GM12878 (cell line): Measurements from ENCODE around the gene SLC13A2.
"Not testable (repeated sequence)": the region's sequence is repeated elsewhere in the genome, so short reads cannot be mapped to it uniquely, and the experiment has no call there.

Experiments
- EZH2 ChIP-seq: IDR thresholded peaks from 2 replicates; pipeline ENCODE4 v1.6.1; 2012; ENCODE audit warnings: low read depth, mild to moderate bottlenecking, control low read depth, inconsistent platforms, low read length, borderline replicate concordance; ENCODE audit not compliant: control insufficient read depth
- KAT2A ChIP-seq: conservative IDR thresholded peaks from 2 replicates; pipeline ENCODE4 v1.6.1; 2011; ENCODE audit warnings: low read depth, low read length; ENCODE audit not compliant: control insufficient read depth
- MYC ChIP-seq: IDR thresholded peaks from 2 replicates; pipeline ENCODE4 v1.6.1; 2011; ENCODE audit warnings: mild to moderate bottlenecking, low read length, moderate library complexity, inconsistent platforms; ENCODE audit not compliant: insufficient read depth, insufficient replicate concordance, insufficient read length, severe bottlenecking
- POLR2A ChIP-seq: IDR thresholded peaks from 2 replicates; pipeline ENCODE4 v1.6.1; 2011; ENCODE audit warnings: low read depth, mild to moderate bottlenecking, low read length
- RAD21 ChIP-seq: IDR thresholded peaks from 2 replicates; pipeline ENCODE4 v1.6.1; 2011; ENCODE audit warnings: mild to moderate bottlenecking, low read depth, low read length, moderate library complexity; ENCODE audit not compliant: insufficient read depth
- SP1 ChIP-seq: IDR thresholded peaks from one replicate; pipeline ENCODE4 v1.6.1; 2011; ENCODE audit warnings: low read depth, low read length
- STAT1 ChIP-seq: fragments of 450-650 bp; conservative IDR thresholded peaks from 2 replicates; pipeline ENCODE4 v1.6.1; 2014; ENCODE audit warnings: antibody characterized with exemption, mild to moderate bottlenecking
- TF ChIP-seq, protein P1 (sequence below), 3 experiments: IDR thresholded peaks in 2 of 3; conservative IDR thresholded peaks in 1 of 3; 2 replicates each; pipeline ENCODE4 v1.5.1; 2011; ENCODE audit warnings: low read depth in 3 of 3, low read length in 3 of 3, mild to moderate bottlenecking in 3 of 3, control low read depth in 2 of 3, moderate library complexity in 2 of 3, inconsistent platforms in 1 of 3, mixed read lengths in 1 of 3; ENCODE audit not compliant: control insufficient read depth in 2 of 3, insufficient read depth in 1 of 3; ENCODE audit errors: extremely low read depth in 1 of 3
- TF ChIP-seq, protein P2 (sequence below): fragments of 450-650 bp; IDR thresholded peaks from 2 replicates; pipeline ENCODE4 v1.6.1; 2017; ENCODE audit warnings: mild to moderate bottlenecking, moderate library complexity
- TF ChIP-seq, protein P3 (sequence below): IDR thresholded peaks from 2 replicates; pipeline ENCODE4 v1.6.1; 2011; ENCODE audit warnings: low read depth, mild to moderate bottlenecking, low read length, moderate library complexity, borderline replicate concordance; ENCODE audit errors: extremely low read depth

GRCh38 chr17:28458881-28459280 lies 14.6 kb upstream of the SLC13A2 start:
- not testable (repeated sequence) for TF ChIP-seq STAT1, POLR2A, RAD21, KAT2A, MYC, EZH2, SP1
- TF ChIP-seq, protein P1, sequence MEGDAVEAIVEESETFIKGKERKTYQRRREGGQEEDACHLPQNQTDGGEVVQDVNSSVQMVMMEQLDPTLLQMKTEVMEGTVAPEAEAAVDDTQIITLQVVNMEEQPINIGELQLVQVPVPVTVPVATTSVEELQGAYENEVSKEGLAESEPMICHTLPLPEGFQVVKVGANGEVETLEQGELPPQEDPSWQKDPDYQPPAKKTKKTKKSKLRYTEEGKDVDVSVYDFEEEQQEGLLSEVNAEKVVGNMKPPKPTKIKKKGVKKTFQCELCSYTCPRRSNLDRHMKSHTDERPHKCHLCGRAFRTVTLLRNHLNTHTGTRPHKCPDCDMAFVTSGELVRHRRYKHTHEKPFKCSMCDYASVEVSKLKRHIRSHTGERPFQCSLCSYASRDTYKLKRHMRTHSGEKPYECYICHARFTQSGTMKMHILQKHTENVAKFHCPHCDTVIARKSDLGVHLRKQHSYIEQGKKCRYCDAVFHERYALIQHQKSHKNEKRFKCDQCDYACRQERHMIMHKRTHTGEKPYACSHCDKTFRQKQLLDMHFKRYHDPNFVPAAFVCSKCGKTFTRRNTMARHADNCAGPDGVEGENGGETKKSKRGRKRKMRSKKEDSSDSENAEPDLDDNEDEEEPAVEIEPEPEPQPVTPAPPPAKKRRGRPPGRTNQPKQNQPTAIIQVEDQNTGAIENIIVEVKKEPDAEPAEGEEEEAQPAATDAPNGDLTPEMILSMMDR (IDR thresholded peaks at IDR 0.05 in 2 of 3, conservative IDR thresholded peaks at IDR 0.05 in 1 of 3; ENCODE audit: control insufficient read depth in 2 of 3, extremely low read depth in 1 of 3, insufficient read depth in 1 of 3, low read depth in 3 of 3, low read length in 3 of 3) = not testable (repeated sequence)
- TF ChIP-seq, protein P2, sequence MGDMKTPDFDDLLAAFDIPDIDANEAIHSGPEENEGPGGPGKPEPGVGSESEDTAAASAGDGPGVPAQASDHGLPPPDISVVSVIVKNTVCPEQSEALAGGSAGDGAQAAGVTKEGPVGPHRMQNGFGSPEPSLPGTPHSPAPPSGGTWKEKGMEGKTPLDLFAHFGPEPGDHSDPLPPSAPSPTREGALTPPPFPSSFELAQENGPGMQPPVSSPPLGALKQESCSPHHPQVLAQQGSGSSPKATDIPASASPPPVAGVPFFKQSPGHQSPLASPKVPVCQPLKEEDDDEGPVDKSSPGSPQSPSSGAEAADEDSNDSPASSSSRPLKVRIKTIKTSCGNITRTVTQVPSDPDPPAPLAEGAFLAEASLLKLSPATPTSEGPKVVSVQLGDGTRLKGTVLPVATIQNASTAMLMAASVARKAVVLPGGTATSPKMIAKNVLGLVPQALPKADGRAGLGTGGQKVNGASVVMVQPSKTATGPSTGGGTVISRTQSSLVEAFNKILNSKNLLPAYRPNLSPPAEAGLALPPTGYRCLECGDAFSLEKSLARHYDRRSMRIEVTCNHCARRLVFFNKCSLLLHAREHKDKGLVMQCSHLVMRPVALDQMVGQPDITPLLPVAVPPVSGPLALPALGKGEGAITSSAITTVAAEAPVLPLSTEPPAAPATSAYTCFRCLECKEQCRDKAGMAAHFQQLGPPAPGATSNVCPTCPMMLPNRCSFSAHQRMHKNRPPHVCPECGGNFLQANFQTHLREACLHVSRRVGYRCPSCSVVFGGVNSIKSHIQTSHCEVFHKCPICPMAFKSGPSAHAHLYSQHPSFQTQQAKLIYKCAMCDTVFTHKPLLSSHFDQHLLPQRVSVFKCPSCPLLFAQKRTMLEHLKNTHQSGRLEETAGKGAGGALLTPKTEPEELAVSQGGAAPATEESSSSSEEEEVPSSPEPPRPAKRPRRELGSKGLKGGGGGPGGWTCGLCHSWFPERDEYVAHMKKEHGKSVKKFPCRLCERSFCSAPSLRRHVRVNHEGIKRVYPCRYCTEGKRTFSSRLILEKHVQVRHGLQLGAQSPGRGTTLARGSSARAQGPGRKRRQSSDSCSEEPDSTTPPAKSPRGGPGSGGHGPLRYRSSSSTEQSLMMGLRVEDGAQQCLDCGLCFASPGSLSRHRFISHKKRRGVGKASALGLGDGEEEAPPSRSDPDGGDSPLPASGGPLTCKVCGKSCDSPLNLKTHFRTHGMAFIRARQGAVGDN = not testable (repeated sequence)
- TF ChIP-seq, protein P3, sequence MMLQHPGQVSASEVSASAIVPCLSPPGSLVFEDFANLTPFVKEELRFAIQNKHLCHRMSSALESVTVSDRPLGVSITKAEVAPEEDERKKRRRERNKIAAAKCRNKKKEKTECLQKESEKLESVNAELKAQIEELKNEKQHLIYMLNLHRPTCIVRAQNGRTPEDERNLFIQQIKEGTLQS = not testable (repeated sequence)
